Trophoblast cell (in vitro differentiated cells and primary cell): ENCODE measurements around the gene GATAD1.

ENCODE experiments used
- DNase-seq, 2 donors: peaks; one replicate each; pipeline ENCODE4 v3.0.0-alpha.2; 2016
- H2AFZ ChIP-seq: 2 replicates; pipeline ENCODE4 v1.6.1; 2013; ENCODE audit warnings: low read length, moderate library complexity, mild to moderate bottlenecking; ENCODE audit not compliant: insufficient read depth, poor library complexity
- H2AK5ac ChIP-seq: 2 replicates; pipeline ENCODE4 v1.6.1; 2013; ENCODE audit warnings: mild to moderate bottlenecking, low read length
- H2BK120ac ChIP-seq: 2 replicates; pipeline ENCODE4 v1.6.1; 2013; ENCODE audit warnings: low read length, mild to moderate bottlenecking, moderate library complexity; ENCODE audit not compliant: insufficient read depth, poor library complexity
- H2BK12ac ChIP-seq: 2 replicates; pipeline ENCODE4 v1.6.1; 2013; ENCODE audit warnings: mild to moderate bottlenecking, low read length, moderate library complexity
- H2BK5ac ChIP-seq: 2 replicates; pipeline ENCODE4 v1.6.1; 2013; ENCODE audit warnings: low read length, low read depth, moderate library complexity, mild to moderate bottlenecking; ENCODE audit not compliant: poor library complexity
- H3K14ac ChIP-seq: 2 replicates; pipeline ENCODE4 v1.6.1; 2013; ENCODE audit warnings: mild to moderate bottlenecking, low read length
- H3K18ac ChIP-seq: 2 replicates; pipeline ENCODE4 v1.6.1; 2013; ENCODE audit warnings: mild to moderate bottlenecking, low read length
- H3K23ac ChIP-seq: 2 replicates; pipeline ENCODE4 v1.6.1; 2013; ENCODE audit warnings: low read length
- H3K27ac ChIP-seq: 2 replicates; pipeline ENCODE4 v1.5.1; 2013; ENCODE audit warnings: low read depth, mild to moderate bottlenecking, inconsistent platforms, low read length, moderate library complexity
- H3K27me3 ChIP-seq: 2 replicates; pipeline ENCODE4 v1.6.1; 2013; ENCODE audit warnings: inconsistent platforms, mild to moderate bottlenecking, low read length, moderate library complexity; ENCODE audit not compliant: insufficient read depth
- H3K36me3 ChIP-seq, 2 experiments: 1 replicate in 1 of 2; 2 replicates in 1 of 2; pipeline ENCODE4 v1.6.1; 2013; ENCODE audit warnings: low read length in 2 of 2, mild to moderate bottlenecking in 2 of 2, moderate library complexity in 1 of 2; ENCODE audit not compliant: insufficient read depth in 2 of 2, control insufficient read depth in 1 of 2
- H3K4ac ChIP-seq: 2 replicates; pipeline ENCODE4 v1.6.1; 2013; ENCODE audit warnings: low read depth, mild to moderate bottlenecking, low read length, moderate library complexity
- H3K4me1 ChIP-seq, 2 experiments: 1 replicate in 1 of 2; 2 replicates in 1 of 2; pipeline ENCODE4 v1.6.1; 2013; ENCODE audit warnings: low read length in 2 of 2, mild to moderate bottlenecking in 2 of 2, moderate library complexity in 1 of 2; ENCODE audit not compliant: insufficient read depth in 2 of 2, control insufficient read depth in 1 of 2
- H3K4me2 ChIP-seq: 2 replicates; pipeline ENCODE4 v1.6.1; 2013; ENCODE audit warnings: inconsistent platforms, mild to moderate bottlenecking, low read length, moderate library complexity
- H3K4me3 ChIP-seq: 2 replicates; pipeline ENCODE4 v1.5.1; 2013; ENCODE audit warnings: mild to moderate bottlenecking, low read depth, low read length, inconsistent platforms
- H3K79me1 ChIP-seq: one replicate; pipeline ENCODE4 v1.6.1; 2013; ENCODE audit warnings: low read length
- H3K79me2 ChIP-seq: 2 replicates; pipeline ENCODE4 v1.6.1; 2013; ENCODE audit warnings: low read length, mild to moderate bottlenecking; ENCODE audit not compliant: control insufficient read depth, insufficient read depth, poor library complexity
- H3K9ac ChIP-seq: 2 replicates; pipeline ENCODE4 v1.6.1; 2013; ENCODE audit warnings: mild to moderate bottlenecking, low read length
- H3K9me3 ChIP-seq: 2 replicates; pipeline ENCODE4 v1.6.1; 2013; ENCODE audit warnings: low read depth, mild to moderate bottlenecking, control low read depth, inconsistent platforms, low read length; ENCODE audit not compliant: insufficient read depth
- H4K12ac ChIP-seq: 2 replicates; pipeline ENCODE4 v1.6.1; 2013; ENCODE audit warnings: low read depth, mild to moderate bottlenecking, low read length, moderate library complexity
- H4K8ac ChIP-seq: 2 replicates; pipeline ENCODE4 v1.6.1; 2013; ENCODE audit warnings: low read depth, mild to moderate bottlenecking, low read length, moderate library complexity
- H4K91ac ChIP-seq: one replicate; pipeline ENCODE4 v1.6.1; 2013; ENCODE audit warnings: low read depth, mild to moderate bottlenecking, low read length, moderate library complexity
- WGBS: extraction: QIAGEN DNeasy Blood & Tissue Kit; methylation state at CpG from one replicate; pipeline ENCODE4 v1.1.7; 2013; ENCODE audit warnings: missing lambda C conversion rate; ENCODE audit not compliant: insufficient read length, insufficient coverage; ENCODE audit errors: extremely low coverage; 5-methylcytosine and 5-hydroxymethylcytosine counted together

Gene GATAD1

DNA sequence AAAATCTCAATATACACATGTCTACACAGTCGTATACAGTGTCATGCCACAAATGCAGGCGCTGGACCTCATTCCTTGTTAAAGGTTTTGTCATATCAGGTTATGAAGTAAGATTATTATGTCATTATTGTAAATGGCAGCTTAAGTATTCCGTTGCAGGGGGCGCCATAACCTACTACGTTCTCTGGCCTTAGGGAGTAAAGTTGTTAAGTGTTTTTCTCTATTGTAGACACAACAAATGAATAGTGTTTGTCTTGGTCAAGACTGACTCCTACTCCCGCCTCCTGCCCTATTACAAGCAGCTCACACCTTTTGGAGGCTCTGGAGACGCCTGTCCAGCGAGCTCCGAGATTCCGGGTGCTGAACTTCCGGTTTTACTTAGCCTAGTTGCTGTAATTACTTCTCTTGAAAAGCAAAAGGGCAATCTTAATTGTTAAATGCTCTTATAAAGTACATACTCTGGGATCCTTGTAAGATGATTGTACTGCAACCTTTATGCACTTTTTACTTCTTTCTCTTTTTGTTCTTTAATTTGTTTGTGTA is 994 bp downstream of the GATAD1 start:
- no peak overlapping the region for H3K14ac ChIP-seq
- H4K91ac ChIP-seq, result no peak overlapping the region
- no peak overlapping the region for H3K18ac ChIP-seq
- peaks cover 5 to 12% of the 10 kb centered on the region in 2 experiments for H3K36me3 ChIP-seq
- peak overlapping the region; percentile 40 for H3K4me3 ChIP-seq
- no peak overlapping the region for H2AFZ ChIP-seq
- DNase-seq, result peak; percentile 75 to 76
- no peaks in the 10 kb centered on the region for H3K9me3 ChIP-seq
- H3K9ac ChIP-seq, result no peak overlapping the region
- H4K12ac ChIP-seq, result no peak overlapping the region
- no peak overlapping the region for H3K23ac ChIP-seq
- H3K79me1 ChIP-seq, result peaks cover 7% of the 10 kb centered on the region
- no peak overlapping the region for H2AK5ac ChIP-seq
- H3K27me3 ChIP-seq, result no peaks in the 10 kb centered on the region
- H3K27ac ChIP-seq, result peak overlapping the region; percentile 95
- no peaks in the 10 kb centered on the region for H3K4me1 ChIP-seq
- H4K8ac ChIP-seq, result no peak overlapping the region
- H3K4me2 ChIP-seq, result peak overlapping the region; percentile 92
- H3K79me2 ChIP-seq, result peaks cover 5% of the 10 kb centered on the region
- no peak overlapping the region for H2BK12ac ChIP-seq
- no peak overlapping the region for H2BK120ac ChIP-seq
- no peak overlapping the region for H3K4ac ChIP-seq
- peak overlapping the region; percentile 95 for H2BK5ac ChIP-seq
- no CpG with 5 or more reads among the region's 11 CpGs for WGBS

- H2AFZ ChIP-seq, result no peak overlapping the region
- H3K4ac ChIP-seq, result no peak overlapping the region
- no peak overlapping the region for H2AK5ac ChIP-seq
- H3K9me3 ChIP-seq, result no peaks in the 10 kb centered on the region
- no peak overlapping the region for H2BK120ac ChIP-seq
- no peak for DNase-seq
- H4K8ac ChIP-seq, result no peak overlapping the region
- no peak overlapping the region for H4K12ac ChIP-seq
- no peaks in the 10 kb centered on the region for H3K27me3 ChIP-seq
- H4K91ac ChIP-seq, result no peak overlapping the region
- H3K9ac ChIP-seq, result no peak overlapping the region
- no peaks in the 10 kb centered on the region for H3K4me1 ChIP-seq
- H2BK5ac ChIP-seq, result no peak overlapping the region
- H3K79me2 ChIP-seq, result peaks cover 5% of the 10 kb centered on the region
- WGBS, result no CpG with 5 or more reads among the region's 2 CpGs
- no peak overlapping the region for H3K27ac ChIP-seq
- H3K14ac ChIP-seq, result no peak overlapping the region
- H3K4me3 ChIP-seq, result no peak overlapping the region
- peaks cover 7% of the 10 kb centered on the region for H3K79me1 ChIP-seq
- H3K36me3 ChIP-seq, result peaks cover 8 to 24% of the 10 kb centered on the region in 2 experiments
- no peak overlapping the region for H3K18ac ChIP-seq
- H3K23ac ChIP-seq, result no peak overlapping the region
- H3K4me2 ChIP-seq, result no peak overlapping the region
- H2BK12ac ChIP-seq, result no peak overlapping the region
These were observed 4.4 kb downstream of the GATAD1 start for GRCh38 chr7:92451645-92452044.

GRCh38 chr7:92456236-92456635 is 9.0 kb downstream of the GATAD1 start:
- Histone ChIP-seq H3K4me1 (no peaks in the 10 kb centered on the region), H3K23ac (no peak overlapping the region), H3K14ac (no peak overlapping the region), H4K91ac (no peak overlapping the region), H3K79me2 (no peaks in the 10 kb centered on the region), H3K36me3 (peaks cover 13 to 23% of the 10 kb centered on the region in 2 experiments), H3K4me3 (no peak overlapping the region), H4K8ac (no peak overlapping the region), H2BK12ac (no peak overlapping the region), H3K79me1 (no peaks in the 10 kb centered on the region), H3K9ac (no peak overlapping the region), H2AK5ac (no peak overlapping the region), H3K27me3 (no peaks in the 10 kb centered on the region), H3K4ac (no peak overlapping the region), H3K18ac (no peak overlapping the region), H3K9me3 (no peaks in the 10 kb centered on the region), H3K27ac (no peak overlapping the region), H2BK5ac (no peak overlapping the region), H2AFZ (no peak overlapping the region), H3K4me2 (no peak overlapping the region), H2BK120ac (no peak overlapping the region), H4K12ac (no peak overlapping the region)
- WGBS, result no CpG with 5 or more reads among the region's 2 CpGs
- DNase-seq, result peak in 1 of 2 donors; percentile 30

DNA sequence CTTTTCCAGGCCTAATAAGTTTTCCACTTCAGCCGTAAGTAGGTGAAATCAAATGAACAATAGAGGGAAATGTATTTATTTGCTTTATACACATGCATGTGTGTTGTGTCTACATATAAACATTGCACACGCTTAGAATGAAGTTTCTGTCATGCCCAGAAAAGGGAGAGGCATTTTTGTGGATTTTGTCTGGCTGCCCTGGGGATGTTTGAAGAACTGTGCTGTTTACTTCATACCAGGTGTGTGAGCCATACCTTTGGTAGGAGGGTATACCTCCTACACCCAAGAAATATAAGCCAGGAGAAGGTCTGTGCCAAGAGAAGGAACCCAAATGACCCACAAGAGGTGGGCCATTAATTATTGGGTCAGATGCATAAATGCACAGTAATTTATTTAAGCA is 12.8 kb downstream of the GATAD1 start:
- H4K91ac ChIP-seq, result no peak overlapping the region
- H3K36me3 ChIP-seq, result peaks cover 8 to 9% of the 10 kb centered on the region in 2 experiments
- H3K18ac ChIP-seq, result no peak overlapping the region
- H2AK5ac ChIP-seq, result no peak overlapping the region
- no peak overlapping the region for H2BK5ac ChIP-seq
- no peak overlapping the region for H3K4me3 ChIP-seq
- no peaks in the 10 kb centered on the region for H3K79me1 ChIP-seq
- WGBS, result no CpG with 5 or more reads among the region's 2 CpGs
- no peak overlapping the region for H3K23ac ChIP-seq
- no peaks in the 10 kb centered on the region for H3K27me3 ChIP-seq
- no peak overlapping the region for H3K4me2 ChIP-seq
- H3K79me2 ChIP-seq, result no peaks in the 10 kb centered on the region
- no peak overlapping the region for H4K8ac ChIP-seq
- peak; percentile 28 to 66 for DNase-seq
- no peak overlapping the region for H3K27ac ChIP-seq
- no peak overlapping the region for H2BK12ac ChIP-seq
- no peak overlapping the region for H3K14ac ChIP-seq
- no peak overlapping the region for H4K12ac ChIP-seq
- H3K4ac ChIP-seq, result no peak overlapping the region
- H3K9ac ChIP-seq, result no peak overlapping the region
- H3K9me3 ChIP-seq, result no peaks in the 10 kb centered on the region
- H2AFZ ChIP-seq, result no peak overlapping the region
- peaks cover 2 to 6% of the 10 kb centered on the region in 2 experiments for H3K4me1 ChIP-seq
- H2BK120ac ChIP-seq, result no peak overlapping the region
